Fibroblast of peridontal ligament (primary cell): Measurements from ENCODE around the gene TEX53.

Experiments
- DNase-seq: peaks from one replicate; pipeline ENCODE4 v3.0.0-alpha.2; 2010; ENCODE audit errors: extremely low read depth

TEX53 gene

GRCh38 chr9:114657705-114658104 lies at the start of gene TEX53:
Gene TEX53 (minus strand): TSS chr9:114657805. CDS start chr9:114657774, 31 bp downstream.
- DNase-seq = no peak

GRCh38 chr9:114706711-114707110 lies 49.1 kb upstream of the TEX53 start:
- no peak for DNase-seq

GRCh38 chr9:114701988-114702387 lies 44.4 kb upstream of the TEX53 start:
- no peak for DNase-seq

GRCh38 chr9:114697951-114698351 lies 40.3 kb upstream of the TEX53 start:
- no peak for DNase-seq

- DNase-seq = peak; percentile 72
Observed at GRCh38 chr9:114696814-114697544, 39.4 kb upstream of the TEX53 start.

- no peak for DNase-seq
Observed at GRCh38 chr9:114695948-114696347, 38.3 kb upstream of the TEX53 start.

GRCh38 chr9:114694719-114695269 lies 37.2 kb upstream of the TEX53 start:
- no peak for DNase-seq

GRCh38 chr9:114694146-114694545 lies 36.5 kb upstream of the TEX53 start:
- no peak for DNase-seq

GRCh38 chr9:114693248-114693855 lies 35.7 kb upstream of the TEX53 start:
- DNase-seq = no peak

GRCh38 chr9:114691956-114692295 lies 34.3 kb upstream of the TEX53 start:
- no peak for DNase-seq

- DNase-seq = peak; percentile 90
Observed at GRCh38 chr9:114691046-114691955, 33.7 kb upstream of the TEX53 start.

- no peak for DNase-seq
Observed at GRCh38 chr9:114690308-114690707, 32.7 kb upstream of the TEX53 start.

GRCh38 chr9:114689813-114690212 lies 32.2 kb upstream of the TEX53 start:
- DNase-seq = no peak

- DNase-seq = no peak
Observed at GRCh38 chr9:114688909-114689610, 31.5 kb upstream of the TEX53 start.

GRCh38 chr9:114688379-114688778 lies 30.8 kb upstream of the TEX53 start:
- no peak for DNase-seq

- DNase-seq = peak; percentile 41
Observed at GRCh38 chr9:114687034-114687433, 29.4 kb upstream of the TEX53 start.

GRCh38 chr9:114685951-114686350 lies 28.3 kb upstream of the TEX53 start:
- DNase-seq = no peak

GRCh38 chr9:114684036-114684435 lies 26.4 kb upstream of the TEX53 start:
- no peak for DNase-seq

GRCh38 chr9:114682846-114683245 lies 25.2 kb upstream of the TEX53 start:
- DNase-seq = no peak

GRCh38 chr9:114681594-114682332 lies 24.2 kb upstream of the TEX53 start, which contains the start of gene TEX48:
Gene TEX48 (minus strand): TSS chr9:114682192. CDS start chr9:114671723, 10,469 bp downstream.
- peak; percentile 82 for DNase-seq
